ENCODE measurements around the gene HNRNPCL1.
"Not testable (repeated sequence)": the region's sequence is repeated elsewhere in the genome, so short reads cannot be mapped to it uniquely, and the experiment has no call there.

HNRNPCL1 gene

DNA sequence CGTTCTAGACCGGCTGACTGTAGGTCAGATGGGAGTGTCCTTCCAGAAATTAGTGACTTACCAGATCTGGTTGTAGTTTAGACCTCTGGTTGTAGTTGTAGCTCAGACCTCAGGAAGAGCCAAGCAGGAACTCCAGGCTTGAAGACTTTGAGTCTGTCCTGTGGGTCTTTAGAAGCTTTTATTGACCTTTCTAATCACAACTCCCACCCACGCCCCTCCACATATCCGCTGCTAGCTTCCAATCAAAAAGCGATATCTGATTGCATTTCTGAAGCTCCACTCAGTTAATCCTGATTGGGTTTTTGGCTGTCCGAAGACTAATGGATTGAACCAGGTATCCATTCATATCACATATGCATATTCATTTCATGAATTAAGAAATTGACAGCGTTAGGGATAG is at the start of gene HNRNPCL1:
Gene HNRNPCL1, minus strand, starts transcription at position 101 of the 400 bp plus-strand sequence. CDS start 431 bp downstream, outside the sequence.
- DNase-seq = not testable (repeated sequence)

DNA sequence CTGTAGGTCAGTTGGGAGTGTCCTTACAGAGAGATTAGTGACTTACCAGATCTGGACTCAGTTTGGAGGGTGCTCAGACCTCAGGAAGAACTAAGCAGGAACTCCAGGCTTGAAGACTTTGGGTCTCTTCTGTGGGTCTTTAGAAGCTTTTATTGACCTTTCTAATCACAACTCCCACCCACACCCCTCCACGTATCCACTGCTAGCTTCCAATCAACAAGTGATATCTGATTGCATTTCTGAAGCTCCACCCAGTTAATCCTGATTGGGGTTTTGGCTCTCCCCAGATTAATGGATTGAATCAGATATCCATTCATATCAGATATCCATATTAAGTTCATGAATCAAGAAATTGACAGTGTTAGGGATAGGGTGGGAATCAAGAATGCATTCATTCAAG is 49.6 kb upstream of the HNRNPCL1 start, which contains the start of gene PRAMEF10:
Gene PRAMEF10, minus strand, starts transcription at position 101 of the 400 bp plus-strand sequence. CDS start 2,423 bp downstream, outside the sequence.
- DNase-seq = not testable (repeated sequence)

DNA sequence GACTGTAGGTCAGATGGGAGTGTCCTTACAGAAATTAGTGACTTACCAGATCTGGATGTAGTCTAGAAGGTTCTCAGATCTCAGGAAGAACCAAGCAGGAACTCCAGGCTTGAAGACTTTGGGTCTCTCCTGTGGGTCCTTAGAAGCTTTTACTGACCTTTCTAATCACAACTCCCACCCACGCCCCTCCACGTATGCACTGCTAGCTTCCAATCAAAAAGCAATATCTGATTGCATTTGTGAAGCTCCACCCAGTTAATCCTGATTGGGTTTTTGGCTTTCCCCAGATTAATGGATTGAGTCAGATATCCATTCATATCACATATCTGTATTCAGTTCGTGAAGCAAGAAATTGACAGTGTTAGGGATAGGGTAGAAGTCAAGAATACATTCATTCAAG is 37.6 kb upstream of the HNRNPCL1 start, which contains the start of gene PRAMEF4:
Gene PRAMEF4, minus strand, starts transcription at position 101 of the 400 bp plus-strand sequence. CDS start 2,807 bp downstream, outside the sequence.
- DNase-seq = not testable (repeated sequence)

DNA sequence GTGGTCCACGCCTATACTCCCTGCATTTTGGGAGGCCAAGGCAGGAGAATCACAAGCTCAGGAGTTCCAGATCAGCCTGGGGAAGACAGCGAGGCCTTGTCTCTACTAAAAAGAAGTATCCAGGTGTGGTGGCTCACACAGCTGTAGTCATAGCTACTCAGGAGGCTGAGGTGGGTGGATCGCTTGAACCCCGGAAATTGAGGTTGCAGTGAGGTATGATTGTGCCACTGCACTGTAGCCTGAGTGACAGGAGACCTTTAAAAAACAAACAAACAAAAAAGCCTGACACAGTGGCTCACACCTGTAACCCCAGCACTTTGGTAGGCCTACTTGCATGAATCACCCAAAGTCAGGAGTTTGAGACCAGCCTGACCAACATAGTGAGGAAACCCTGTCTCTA is 29.9 kb upstream of the HNRNPCL1 start:
- DNase-seq = not testable (repeated sequence)

DNA sequence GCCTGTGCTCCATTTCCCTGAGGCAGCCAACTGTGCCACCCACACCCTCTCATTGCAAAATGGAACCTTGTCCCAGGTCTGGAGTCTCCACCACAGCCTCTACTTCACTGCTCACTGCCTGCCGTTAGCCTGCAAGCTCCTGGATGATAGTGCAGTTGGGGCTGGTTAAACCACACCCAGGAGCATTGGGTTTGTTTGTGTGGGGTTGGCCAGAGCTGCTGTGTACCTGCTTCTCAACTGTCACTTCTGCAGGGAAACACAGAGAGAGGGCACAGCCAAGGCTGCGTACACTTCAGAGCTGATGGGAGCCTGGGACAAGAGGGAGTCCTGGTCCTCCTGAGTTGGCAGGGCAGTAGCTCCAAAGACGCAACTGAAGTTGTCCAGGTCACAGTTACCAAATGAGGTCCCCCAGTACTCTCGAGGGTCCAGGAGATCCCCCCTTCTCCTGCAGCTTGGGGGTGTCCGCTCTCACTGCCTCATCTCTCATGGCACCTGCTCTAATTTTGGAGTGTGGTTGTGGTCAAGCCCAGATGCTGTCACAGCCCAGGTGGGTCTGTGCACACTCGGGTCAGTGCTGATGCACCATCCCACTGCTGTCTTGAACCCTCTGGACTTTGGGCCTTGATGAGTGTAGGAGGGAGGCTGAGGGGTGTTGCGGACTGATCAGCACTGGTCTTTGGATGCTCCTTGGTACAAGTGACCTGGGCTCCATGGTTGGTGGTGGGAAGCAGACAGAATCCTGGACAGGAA is 14.8 kb upstream of the HNRNPCL1 start:
- DNase-seq = not testable (repeated sequence)

DNA sequence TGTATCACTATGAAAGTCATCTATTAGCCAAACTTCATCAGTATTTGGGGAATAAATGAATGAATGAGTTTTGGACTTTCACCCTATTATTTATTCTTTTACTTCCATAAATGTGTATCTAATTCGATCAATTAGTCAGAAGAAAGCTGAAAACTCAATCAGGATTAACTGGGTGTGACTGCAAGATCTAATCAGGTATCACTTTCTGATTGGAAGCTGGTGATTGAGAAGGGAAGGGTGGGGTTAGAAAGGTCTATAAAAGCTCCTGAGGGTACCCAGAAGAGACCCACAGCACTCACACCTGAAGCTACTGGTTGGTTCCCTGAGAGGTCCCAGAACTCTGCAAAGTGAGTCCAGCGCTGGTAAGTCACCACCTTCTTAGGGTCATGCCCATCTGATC is 8.3 kb upstream of the HNRNPCL1 start, which contains the start of gene PRAMEF2:
Gene PRAMEF2, plus strand, starts transcription at position 301 of the 400 bp plus-strand sequence. CDS start 1,924 bp downstream, outside the sequence.
- not testable (repeated sequence) for DNase-seq

DNA sequence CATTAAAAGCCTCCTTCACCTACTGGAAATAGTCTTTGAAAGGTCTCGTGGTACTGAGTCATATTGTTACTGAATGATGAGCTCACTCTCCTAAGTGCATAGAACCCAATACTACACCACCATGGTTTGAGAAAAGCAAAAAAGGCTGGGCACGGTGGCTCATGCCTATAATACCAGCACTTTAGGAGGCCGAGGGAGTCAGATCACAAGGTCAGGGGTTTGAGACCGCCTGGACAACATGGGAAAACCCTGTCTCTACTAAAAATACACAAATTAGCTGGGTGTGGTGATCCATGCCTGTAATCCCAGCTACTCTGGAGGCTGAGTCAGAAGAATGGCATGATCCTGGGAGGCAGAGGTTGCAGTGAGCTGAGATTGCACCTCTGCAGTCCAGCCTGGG is 3.3 kb upstream of the HNRNPCL1 start:
- peak; percentile 3 for DNase-seq

DNA sequence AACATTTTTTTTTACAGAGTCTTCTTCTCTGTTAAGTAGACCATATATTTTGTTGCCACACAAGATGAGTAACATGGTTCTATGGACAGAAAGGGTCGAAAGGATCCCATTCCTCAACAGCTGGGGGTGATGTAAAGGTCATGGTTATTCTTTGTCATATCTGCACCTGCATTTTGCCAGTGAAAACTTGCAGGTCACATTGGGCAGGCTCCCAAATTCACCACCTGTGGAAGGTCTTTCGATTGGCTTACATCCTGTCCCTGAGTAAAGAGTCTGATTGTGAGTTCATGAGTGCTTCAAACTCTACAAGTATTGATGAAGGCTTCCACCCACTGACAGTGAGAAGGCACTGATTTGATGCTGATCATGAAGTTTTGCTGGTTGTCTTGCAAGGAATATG is 15.3 kb downstream of the HNRNPCL1 start:
- not testable (repeated sequence) for DNase-seq

DNA sequence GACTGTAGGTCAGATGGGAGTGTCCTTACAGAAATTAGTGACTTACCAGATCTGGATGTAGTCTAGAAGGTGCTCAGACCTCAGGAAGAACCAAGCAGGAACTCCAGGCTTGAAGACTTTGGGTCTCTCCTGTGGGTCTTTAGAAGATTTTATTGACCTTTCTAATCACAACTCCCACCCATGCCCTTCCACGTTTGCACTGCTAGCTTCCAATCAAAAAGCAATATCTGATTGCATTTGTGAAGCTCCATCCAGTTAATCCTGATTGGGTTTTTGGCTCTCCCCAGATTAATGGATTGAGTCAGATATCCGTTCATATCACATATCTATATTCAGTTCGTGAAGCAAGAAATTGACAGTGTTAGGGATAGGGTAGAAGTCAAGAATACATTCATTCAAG is 17.2 kb downstream of the HNRNPCL1 start, which contains the start of gene PRAMEF11:
Gene PRAMEF11, minus strand, starts transcription at position 101 of the 400 bp plus-strand sequence. CDS start 2,621 bp downstream, outside the sequence.
- DNase-seq = not testable (repeated sequence)

DNA sequence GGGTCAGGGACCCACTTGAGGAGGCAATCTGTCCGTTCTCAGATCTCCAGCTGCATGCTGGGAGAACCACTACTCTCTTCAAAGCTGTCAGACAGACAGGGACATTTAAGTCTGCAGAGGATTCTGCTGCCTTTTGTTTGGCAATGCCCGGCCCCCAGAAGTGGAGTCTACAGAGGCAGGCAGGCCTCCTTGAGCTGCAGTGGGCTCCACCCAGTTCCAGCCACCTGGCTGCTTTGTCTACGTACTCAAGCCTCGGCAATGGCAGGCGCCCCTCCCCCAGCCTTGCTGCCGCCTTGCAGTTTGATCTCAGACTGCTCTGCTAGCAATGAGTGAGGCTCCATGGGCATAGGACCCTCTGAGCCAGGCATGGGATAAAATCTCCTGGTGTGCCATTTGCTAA is 29.5 kb downstream of the HNRNPCL1 start:
- DNase-seq = not testable (repeated sequence)

DNA sequence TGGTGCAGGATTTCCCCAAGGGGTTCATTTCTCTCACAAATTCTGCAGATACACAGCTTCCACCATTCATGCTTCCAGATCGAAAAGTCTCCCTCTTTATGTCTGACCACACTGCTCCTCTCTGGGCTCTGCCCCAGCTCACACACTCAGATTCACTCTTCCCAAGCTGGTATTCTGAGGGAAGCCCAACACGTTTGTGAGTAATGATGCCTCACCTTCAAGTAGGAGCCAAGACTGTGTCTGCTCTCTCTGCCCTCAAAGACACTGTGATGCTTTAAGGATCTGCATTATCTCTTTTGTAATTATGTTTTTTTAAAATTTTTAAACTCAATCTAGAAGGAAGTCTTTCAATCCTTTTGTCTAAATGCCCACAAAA is 37.1 kb downstream of the HNRNPCL1 start:
- DNase-seq = no peak

DNA sequence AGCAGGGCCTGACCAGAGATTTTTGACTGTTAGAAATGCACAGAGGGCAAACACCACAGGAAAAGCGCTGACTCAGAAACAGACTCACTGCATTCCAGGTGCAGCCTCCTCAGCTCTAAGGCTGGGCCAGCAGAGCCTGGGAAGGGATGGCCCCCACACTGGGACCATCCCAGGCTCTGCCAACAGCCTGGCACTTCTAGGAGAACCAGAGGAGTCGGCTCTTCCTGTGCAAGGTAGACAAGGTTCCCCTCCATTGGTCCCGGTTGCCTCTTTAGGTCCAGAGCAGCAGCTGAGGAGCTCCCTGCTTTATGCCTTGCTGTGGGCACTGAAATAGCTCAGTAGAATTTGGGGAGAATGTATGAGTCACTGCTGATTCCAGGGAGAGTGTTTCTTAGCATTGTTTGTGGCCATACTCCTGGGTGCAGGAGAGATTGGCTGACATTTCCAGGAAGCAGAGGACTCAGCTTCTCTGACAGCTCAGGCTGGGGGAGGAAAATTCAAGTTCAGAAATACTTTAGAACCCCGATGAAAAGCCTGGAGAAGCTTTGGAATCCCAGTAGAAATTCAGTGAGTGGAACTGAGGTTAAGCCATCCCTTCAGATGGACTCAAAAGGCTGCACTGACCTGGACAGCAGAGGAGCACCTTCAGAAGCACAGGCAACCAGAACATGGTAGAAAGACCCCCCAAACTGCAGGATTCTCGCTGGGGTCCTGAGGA is 37.7 kb downstream of the HNRNPCL1 start:
- DNase-seq = peak; percentile 15

DNA sequence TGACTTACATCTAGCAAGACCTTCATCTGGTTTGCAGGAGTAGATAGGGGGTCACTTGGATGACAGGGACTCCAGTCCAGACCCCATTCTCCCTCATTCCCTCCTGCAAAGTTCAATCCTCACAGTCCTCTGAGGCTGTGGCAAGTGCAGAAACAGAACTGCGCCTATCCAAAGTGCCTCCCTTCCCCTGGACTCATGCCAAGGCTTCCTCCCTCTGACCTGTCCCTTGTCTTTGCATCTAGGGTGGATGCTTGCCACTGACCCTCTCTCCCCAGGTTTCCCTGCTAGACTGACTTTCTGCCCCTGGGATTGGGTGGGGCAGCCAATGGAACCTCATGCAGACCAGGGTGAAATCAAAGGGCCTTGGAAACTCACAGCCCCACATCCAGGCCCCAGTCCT is 38.6 kb downstream of the HNRNPCL1 start:
- DNase-seq = no peak

DNA sequence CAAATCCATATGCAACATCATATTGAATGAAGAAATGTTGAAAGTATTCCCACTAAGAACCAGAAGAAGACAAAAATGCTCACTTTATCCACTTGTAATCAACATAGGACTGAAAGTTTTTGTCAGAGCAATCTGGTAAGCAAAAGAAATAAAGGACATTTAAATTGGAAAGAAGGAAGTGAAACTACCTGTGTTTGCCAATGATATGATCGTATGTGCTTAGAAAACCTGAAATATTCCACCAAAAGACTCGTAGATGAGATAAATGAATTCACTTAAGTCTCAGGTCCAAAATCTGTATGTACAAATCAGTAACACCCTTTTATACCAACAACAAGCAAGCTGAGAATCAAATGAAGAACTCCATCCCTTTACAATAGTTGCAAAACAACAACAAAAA is 48.8 kb downstream of the HNRNPCL1 start:
- no peak for DNase-seq

DNA sequence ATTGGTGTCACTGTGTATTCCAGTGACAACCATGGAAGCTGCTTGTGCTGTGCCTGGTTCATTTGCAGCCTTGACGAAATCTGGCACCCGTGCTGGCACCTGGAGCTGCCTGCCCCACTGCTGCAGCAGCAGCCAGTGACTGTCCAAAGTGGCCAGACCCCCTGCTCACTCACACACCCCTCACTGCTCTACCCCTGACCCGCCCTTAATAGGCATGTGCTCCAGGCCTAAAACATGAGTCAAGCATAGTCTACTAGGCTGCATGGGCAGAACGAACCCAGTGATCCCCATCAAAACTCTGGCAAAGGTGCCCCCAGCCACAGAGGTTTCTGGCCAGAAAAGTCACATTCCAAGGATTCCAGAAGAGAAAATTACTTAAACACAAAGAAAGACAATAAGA is 49.6 kb downstream of the HNRNPCL1 start:
- no peak for DNase-seq
